ENCODE data around the gene TET3. TPM values are rescaled to one million over a fixed set of nuclear protein-coding genes. Genes with fewer than 3 reads are reported as not detected.

TET3 gene
- total RNA-seq, 2 experiments from 2014 or later: 22.2 to 24.1 TPM

GRCh38 chr2:73969356-73969755 is 15.4 kb upstream of the TET3 start:
- Histone ChIP-seq H3K9me3 (ENCODE audit: control insufficient read depth in 1 of 2, insufficient read depth in 1 of 2, low read length in 2 of 2) (no peaks in the 10 kb centered on the region), H3K4me3 (ENCODE audit: low read length) (no peak overlapping the region), H3K27me3 (ENCODE audit: control insufficient read depth in 1 of 2, insufficient read depth in 2 of 2, low read length in 2 of 2) (no peaks in the 10 kb centered on the region), H3K36me3 (ENCODE audit: insufficient read depth, low read length) (no peaks in the 10 kb centered on the region), H3K4me1 (ENCODE audit: insufficient read depth, low read length) (peaks cover 40% of the 10 kb centered on the region), H3K27ac (ENCODE audit: low read depth in 1 of 2, low read length in 2 of 2) (no peak overlapping the region)
- Mint-ChIP-seq H3K27ac (peak overlapping the region; percentile 96), H3K4me1 (ENCODE audit: low read depth) (peaks cover 80% of the 10 kb centered on the region), H3K27me3 (no peaks in the 10 kb centered on the region), H3K36me3 (ENCODE audit: low read depth) (no peaks in the 10 kb centered on the region), H3K4me3 (peak overlapping the region; percentile 52), H3K9me3 (no peaks in the 10 kb centered on the region)
- DNase-seq: no peak
- ChIA-PET POLR2A (interaction anchor here (1.6 to 4.0 kb wide), 4 partner anchors 9 to 36 kb away, joined by 3 to 36 read pairs (median 16); partner anchors contain the start of gene TET3), CTCF (no interaction called here)
- intact Hi-C loops (cut with DNase I, micrococcal nuclease): no loop called here
- no peak for TF ChIP-seq CTCF (IDR thresholded peaks at IDR 0.05)
- no peak for ATAC-seq (ENCODE audit: poor library complexity)

- no peak for ATAC-seq (ENCODE audit: poor library complexity)
- TF ChIP-seq CTCF (IDR thresholded peaks at IDR 0.05): no peak
- H3K4me3 Mint-ChIP-seq: peak overlapping the region; percentile 70
- DNase-seq: peak in 1 of 14 experiments; percentile 27
- no peaks in the 10 kb centered on the region for H3K36me3 ChIP-seq (ENCODE audit: insufficient read depth, low read length)
- H3K4me1 ChIP-seq (ENCODE audit: insufficient read depth, low read length): peaks cover 42% of the 10 kb centered on the region
- intact Hi-C loops (cut with DNase I, micrococcal nuclease): loop anchor here in 1 of 2 experiments (2.0 kb wide), 1 partner anchor 17 kb away; no protein-coding TSS in a partner anchor
- H3K27me3 Mint-ChIP-seq: no peaks in the 10 kb centered on the region
- no peaks in the 10 kb centered on the region for H3K36me3 Mint-ChIP-seq (ENCODE audit: low read depth)
- H3K4me1 Mint-ChIP-seq (ENCODE audit: low read depth): peaks cover 74% of the 10 kb centered on the region
- ChIA-PET CTCF (interaction anchor here (0.5 to 1.5 kb wide), 5 partner anchors 9 to 49 kb away, joined by 3 to 5 read pairs (median 4); no protein-coding TSS in a partner anchor), POLR2A (interaction anchor here (1.0 to 4.0 kb wide), 12 partner anchors 9 to 208 kb away, joined by 3 to 36 read pairs (median 5); partner anchors contain the start of genes MOB1A and TET3)
- no peaks in the 10 kb centered on the region for H3K9me3 ChIP-seq (ENCODE audit: control insufficient read depth in 1 of 2, insufficient read depth in 1 of 2, low read length in 2 of 2)
- peak overlapping the region; percentile 31 for H3K4me3 ChIP-seq (ENCODE audit: low read length)
- no peaks in the 10 kb centered on the region for H3K9me3 Mint-ChIP-seq
- H3K27ac Mint-ChIP-seq: peak overlapping the region; percentile 96
- peak overlapping the region; percentile 60 to 65 for H3K27ac ChIP-seq (ENCODE audit: low read depth in 1 of 2, low read length in 2 of 2)
- H3K27me3 ChIP-seq (ENCODE audit: control insufficient read depth in 1 of 2, insufficient read depth in 2 of 2, low read length in 2 of 2): no peaks in the 10 kb centered on the region
Observed at GRCh38 chr2:73970141-73970803, 14.4 kb upstream of the TET3 start.

DNA sequence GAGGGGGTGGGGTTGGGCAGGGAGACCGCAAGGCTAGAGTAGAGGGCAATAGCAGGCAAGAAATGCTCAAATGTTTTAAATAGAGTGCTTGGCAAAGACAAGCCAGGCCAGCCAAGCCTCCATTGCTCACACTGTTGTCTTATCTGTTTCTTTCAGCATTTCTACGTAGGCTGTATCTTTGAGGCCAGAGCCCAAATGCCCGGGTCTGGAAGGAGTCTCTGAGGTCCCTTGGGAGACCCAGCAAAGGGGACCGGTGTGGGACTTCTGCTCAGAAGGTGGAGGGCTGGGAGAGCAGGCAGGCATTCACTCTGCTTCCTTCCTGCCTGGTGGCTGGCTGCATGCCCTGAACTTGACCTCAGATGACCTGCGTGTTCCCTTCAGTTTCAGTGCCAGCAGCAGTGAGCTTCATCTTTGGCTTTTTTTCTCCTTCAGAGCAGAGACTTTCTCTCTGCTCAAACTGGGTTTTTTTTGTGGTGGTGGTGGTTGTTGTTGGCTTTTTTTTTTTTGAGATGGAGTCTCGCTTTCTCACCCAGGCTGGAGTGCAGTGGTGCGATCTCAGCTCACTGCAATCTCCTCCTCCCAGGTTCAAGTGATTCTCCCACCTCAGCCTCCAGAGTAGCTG is 13.7 kb upstream of the TET3 start:
- Mint-ChIP-seq H3K27ac (peak overlapping the region; percentile 96), H3K27me3 (no peaks in the 10 kb centered on the region), H3K4me1 (ENCODE audit: low read depth) (peaks cover 78% of the 10 kb centered on the region), H3K4me3 (peak overlapping the region; percentile 70), H3K9me3 (no peaks in the 10 kb centered on the region), H3K36me3 (ENCODE audit: low read depth) (no peaks in the 10 kb centered on the region)
- DNase-seq: peak; percentile 23 to 89 (median 53)
- intact Hi-C loops (cut with DNase I, micrococcal nuclease): loop anchor here in 1 of 2 experiments (2.0 kb wide), 1 partner anchor 16 kb away; no protein-coding TSS in a partner anchor
- Histone ChIP-seq H3K9me3 (ENCODE audit: control insufficient read depth in 1 of 2, insufficient read depth in 1 of 2, low read length in 2 of 2) (no peaks in the 10 kb centered on the region), H3K36me3 (ENCODE audit: insufficient read depth, low read length) (no peaks in the 10 kb centered on the region), H3K27me3 (ENCODE audit: control insufficient read depth in 1 of 2, insufficient read depth in 2 of 2, low read length in 2 of 2) (no peaks in the 10 kb centered on the region), H3K27ac (ENCODE audit: low read depth in 1 of 2, low read length in 2 of 2) (peak overlapping the region; percentile 60 to 65), H3K4me3 (ENCODE audit: low read length) (peak overlapping the region; percentile 31), H3K4me1 (ENCODE audit: insufficient read depth, low read length) (peaks cover 45% of the 10 kb centered on the region)
- CTCF ChIA-PET: interaction anchor here (0.7 to 1.5 kb wide), 4 partner anchors 9 to 48 kb away, joined by 3 to 5 read pairs (median 4); no protein-coding TSS in a partner anchor
- no peak for TF ChIP-seq CTCF (IDR thresholded peaks at IDR 0.05)
- peak; percentile 84 for ATAC-seq (ENCODE audit: poor library complexity)
- POLR2A ChIA-PET: interaction anchor here (0.6 to 4.0 kb wide), 13 partner anchors 8 to 434 kb away, joined by 3 to 36 read pairs (median 5); partner anchors contain the start of genes MOB1A and TET3

Data from CD4-positive, alpha-beta T cell (primary cell).